Colon (tissue), 2 donors: ENCODE measurements around the gene ADAMTSL3.
"Not testable (repeated sequence)": the region's sequence is repeated elsewhere in the genome, so short reads cannot be mapped to it uniquely, and the experiment has no call there.

ENCODE experiments used
- FAIRE-seq: peaks from 2 replicates; lab custom pipeline; 2012; peaks lifted over from hg19 to GRCh38; lab: Jason Lieb, UNC
- donor health status: control.
- donor health status: control.

The ADAMTSL3 gene

GRCh38 chr15:83753872-83754493 lies 100.1 kb downstream of the ADAMTSL3 start:
- FAIRE-seq = no peak

GRCh38 chr15:83757291-83757690 lies 103.4 kb downstream of the ADAMTSL3 start:
- not testable (repeated sequence) for FAIRE-seq

- no peak for FAIRE-seq
These were observed 108.4 kb downstream of the ADAMTSL3 start for GRCh38 chr15:83762367-83762766.

- no peak for FAIRE-seq
These were observed 110.4 kb downstream of the ADAMTSL3 start for GRCh38 chr15:83764201-83764838.

- FAIRE-seq = no peak
These were observed 112.4 kb downstream of the ADAMTSL3 start for GRCh38 chr15:83766339-83766738.

GRCh38 chr15:83767741-83768140 lies 113.8 kb downstream of the ADAMTSL3 start:
- FAIRE-seq = no peak

- no peak for FAIRE-seq
These were observed 115.6 kb downstream of the ADAMTSL3 start for GRCh38 chr15:83769411-83769999.

GRCh38 chr15:83775738-83776137 lies 121.8 kb downstream of the ADAMTSL3 start:
- no peak for FAIRE-seq

- FAIRE-seq = no peak
These were observed 123.1 kb downstream of the ADAMTSL3 start for GRCh38 chr15:83776986-83777385.

GRCh38 chr15:83783227-83783626 lies 129.3 kb downstream of the ADAMTSL3 start:
- no peak for FAIRE-seq

- no peak for FAIRE-seq
These were observed 131.1 kb downstream of the ADAMTSL3 start for GRCh38 chr15:83784975-83785374.

GRCh38 chr15:83786336-83786735 lies 132.4 kb downstream of the ADAMTSL3 start:
- FAIRE-seq = no peak

- FAIRE-seq = no peak
These were observed 139.1 kb downstream of the ADAMTSL3 start for GRCh38 chr15:83793069-83793468.

- no peak for FAIRE-seq
These were observed 140.3 kb downstream of the ADAMTSL3 start for GRCh38 chr15:83794209-83794608.

GRCh38 chr15:83809345-83809744 lies 155.4 kb downstream of the ADAMTSL3 start:
- FAIRE-seq = no peak

GRCh38 chr15:83810110-83810509 lies 156.2 kb downstream of the ADAMTSL3 start:
- no peak for FAIRE-seq

GRCh38 chr15:83813682-83814081 lies 159.8 kb downstream of the ADAMTSL3 start:
- FAIRE-seq = no peak

GRCh38 chr15:83815506-83815905 lies 161.6 kb downstream of the ADAMTSL3 start:
- no peak for FAIRE-seq

- no peak for FAIRE-seq
These were observed 162.4 kb downstream of the ADAMTSL3 start for GRCh38 chr15:83816124-83816883.

GRCh38 chr15:83818591-83818990 lies 164.7 kb downstream of the ADAMTSL3 start:
- no peak for FAIRE-seq

GRCh38 chr15:83830381-83830780 lies 176.5 kb downstream of the ADAMTSL3 start:
- no peak for FAIRE-seq

- FAIRE-seq = no peak
These were observed 179.6 kb downstream of the ADAMTSL3 start for GRCh38 chr15:83833569-83833968.

- no peak for FAIRE-seq
These were observed 181.6 kb downstream of the ADAMTSL3 start for GRCh38 chr15:83835479-83835878.
